GM12892 (cell line): Measurements from ENCODE around the gene KIF1B.

Experiments
- DNase-seq: peaks from one replicate; pipeline ENCODE4 v3.0.0; 2011; ENCODE audit not compliant: insufficient read length
- FAIRE-seq: peaks from 2 replicates; lab custom pipeline; 2011; peaks lifted over from hg19 to GRCh38; lab: Jason Lieb, UNC
- POLR2A ChIP-seq: IDR thresholded peaks from 2 replicates; pipeline ENCODE4 v1.6.1; 2011; ENCODE audit warnings: low read depth, low read length, control low read depth
- POLR2AphosphoS5 ChIP-seq: IDR thresholded peaks from 2 replicates; pipeline ENCODE4 v1.6.1; 2011; ENCODE audit warnings: low read depth, low read length, control low read depth
- TAF1 ChIP-seq: IDR thresholded peaks from 2 replicates; pipeline ENCODE4 v1.6.1; 2011; ENCODE audit warnings: low read depth, mild to moderate bottlenecking, control low read depth, low read length, borderline replicate concordance

KIF1B gene

GRCh38 chr1:10177876-10178275 lies 32.5 kb upstream of the KIF1B start:
- TF ChIP-seq POLR2AphosphoS5, result no peak
- DNase-seq (no peak), FAIRE-seq (no peak)

- FAIRE-seq (no peak), DNase-seq (no peak)
- no peak for TF ChIP-seq POLR2A
- TF ChIP-seq POLR2AphosphoS5, result no peak
- no peak for TF ChIP-seq TAF1
Observed at GRCh38 chr1:10178597-10179405, 31.6 kb upstream of the KIF1B start.

- TF ChIP-seq TAF1 (no peak), POLR2A (no peak), POLR2AphosphoS5 (no peak)
- FAIRE-seq (no peak), DNase-seq (no peak)
Observed at GRCh38 chr1:10179406-10180091, 30.8 kb upstream of the KIF1B start.

GRCh38 chr1:10181154-10181553 lies 29.2 kb upstream of the KIF1B start:
- DNase-seq, result no peak
- FAIRE-seq, result no peak

GRCh38 chr1:10185759-10186158 lies 24.6 kb upstream of the KIF1B start:
- no peak for FAIRE-seq
- no peak for DNase-seq
- TF ChIP-seq POLR2A, result no peak
- TF ChIP-seq POLR2AphosphoS5, result no peak
- TF ChIP-seq TAF1, result no peak

More at GRCh38 chr1:10181154-10181553, 29.2 kb upstream of the KIF1B start:
- no peak for TF ChIP-seq POLR2AphosphoS5
- TF ChIP-seq TAF1, result no peak
- TF ChIP-seq POLR2A, result no peak

- no peak for DNase-seq
- FAIRE-seq, result no peak
- no peak for TF ChIP-seq TAF1
- TF ChIP-seq POLR2AphosphoS5, result no peak
- TF ChIP-seq POLR2A, result no peak
Observed at GRCh38 chr1:10186331-10187025, 23.9 kb upstream of the KIF1B start.

- no peak for FAIRE-seq
- TF ChIP-seq POLR2AphosphoS5 (no peak), TAF1 (no peak), POLR2A (no peak)
- DNase-seq, result no peak
Observed at GRCh38 chr1:10187026-10187334, 23.4 kb upstream of the KIF1B start.

GRCh38 chr1:10188133-10188650 lies 22.2 kb upstream of the KIF1B start:
- FAIRE-seq (no peak), DNase-seq (no peak)
- TF ChIP-seq TAF1 (no peak), POLR2AphosphoS5 (no peak), POLR2A (no peak)

GRCh38 chr1:10189659-10190058 lies 20.7 kb upstream of the KIF1B start:
- no peak for FAIRE-seq
- TF ChIP-seq TAF1 (no peak), POLR2A (no peak), POLR2AphosphoS5 (no peak)
- DNase-seq, result peak; percentile 21

GRCh38 chr1:10192263-10192662 lies 18.1 kb upstream of the KIF1B start:
- TF ChIP-seq TAF1 (no peak), POLR2A (no peak), POLR2AphosphoS5 (no peak)
- DNase-seq (no peak), FAIRE-seq (no peak)

- DNase-seq (no peak), FAIRE-seq (no peak)
- TF ChIP-seq TAF1 (no peak), POLR2AphosphoS5 (no peak), POLR2A (no peak)
Observed at GRCh38 chr1:10193288-10193687, 17.1 kb upstream of the KIF1B start.

GRCh38 chr1:10195570-10195969 lies 14.8 kb upstream of the KIF1B start:
- DNase-seq (no peak), FAIRE-seq (no peak)
- TF ChIP-seq POLR2AphosphoS5 (no peak), TAF1 (no peak), POLR2A (no peak)
